Cardiac septum (tissue), 1 donor: ENCODE results near the gene ANK2. TPM values are rescaled to one million over a fixed set of nuclear protein-coding genes. Genes with fewer than 3 reads are reported as not detected.

ENCODE experiments used
- DNase-seq: peaks from one replicate; pipeline ENCODE4 v3.0.0-alpha.2; 2020; ENCODE audit warnings: low spot score
- intact Hi-C: fragments of 100-400 bp; cut with DNase I; formaldehyde crosslinking; loops from one replicate; pipeline ENCODE4 v1.14.0; 2022
- total RNA-seq: library from RNA; stranded (reverse); fragmentation: NEBNext Ultra II Directional; extraction: Animal tissue kit (Norgen Biotek cat#: 25700); gene quantifications from one replicate; pipeline ENCODE4 v1.2.1, GENCODE V29; 2021
- donor health status: DM: no; HTN: no; CAD: no.

ANK2 gene
- total RNA-seq, 1 donor from 2014 or later = 208 TPM

DNA sequence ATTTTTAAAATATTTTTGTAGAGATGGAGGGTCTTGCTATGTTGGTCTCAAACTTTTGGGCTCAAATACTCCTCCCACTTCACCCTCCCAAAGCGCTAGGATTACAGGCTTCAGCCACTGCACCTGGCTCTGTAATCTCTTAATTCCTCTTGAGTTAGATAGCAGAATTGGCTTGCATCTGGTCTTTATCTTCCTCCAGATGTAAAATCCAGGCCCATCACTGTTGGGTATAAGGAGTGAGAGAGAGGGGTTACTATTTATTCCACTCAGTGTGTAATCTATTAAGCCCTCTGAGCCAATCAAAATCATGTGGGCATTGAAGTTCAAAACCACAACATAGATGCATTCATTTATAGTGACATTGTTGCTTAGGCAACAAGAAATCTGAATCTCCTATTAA is 33.9 kb downstream of the ANK2 start:
- intact Hi-C loops = no loop called here
- DNase-seq = no peak

DNA sequence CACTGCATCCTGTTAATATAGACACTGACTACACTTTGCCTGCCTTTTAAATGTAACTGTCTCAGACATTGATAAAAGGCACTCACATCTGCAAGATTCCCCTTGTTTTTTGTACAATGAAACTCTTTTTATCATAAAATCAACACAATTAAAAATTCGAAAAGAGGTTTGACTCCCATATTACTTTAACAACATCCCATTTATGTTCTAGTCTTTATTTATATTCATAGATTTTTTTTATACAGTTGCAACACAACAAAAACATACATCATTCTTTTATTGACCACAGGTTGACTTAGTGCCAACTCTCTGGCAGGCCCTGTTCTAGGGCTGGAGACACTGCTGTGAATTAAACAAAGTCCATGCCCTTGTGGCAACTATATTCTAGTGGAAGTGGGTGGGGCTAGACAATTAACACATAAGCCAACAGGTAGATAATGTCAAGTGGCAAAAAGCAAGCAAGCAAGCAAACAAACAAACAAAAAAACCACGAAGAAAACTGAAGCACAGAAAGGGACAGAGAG is 36.8 kb downstream of the ANK2 start:
- DNase-seq = no peak
- intact Hi-C loops = no loop called here

DNA sequence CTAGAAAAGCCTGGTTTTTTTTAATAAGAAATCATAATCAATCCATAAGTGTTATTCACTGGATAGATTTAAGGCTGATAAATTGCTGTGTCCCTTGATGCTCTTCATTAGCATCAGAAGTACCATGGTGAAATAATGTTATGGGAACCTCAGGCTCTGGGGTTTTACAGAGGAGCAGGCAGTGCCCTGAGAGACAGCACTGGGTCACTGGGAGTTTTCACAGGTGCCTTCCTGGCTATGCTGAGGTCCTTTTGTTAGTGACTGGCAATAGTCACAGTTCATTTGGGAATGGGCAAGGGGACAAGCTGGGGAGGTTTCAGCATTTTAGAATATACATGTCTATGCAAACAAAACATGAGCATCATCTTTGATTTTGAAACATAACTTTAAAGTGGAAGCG is 38.6 kb downstream of the ANK2 start:
- no peak for DNase-seq

DNA sequence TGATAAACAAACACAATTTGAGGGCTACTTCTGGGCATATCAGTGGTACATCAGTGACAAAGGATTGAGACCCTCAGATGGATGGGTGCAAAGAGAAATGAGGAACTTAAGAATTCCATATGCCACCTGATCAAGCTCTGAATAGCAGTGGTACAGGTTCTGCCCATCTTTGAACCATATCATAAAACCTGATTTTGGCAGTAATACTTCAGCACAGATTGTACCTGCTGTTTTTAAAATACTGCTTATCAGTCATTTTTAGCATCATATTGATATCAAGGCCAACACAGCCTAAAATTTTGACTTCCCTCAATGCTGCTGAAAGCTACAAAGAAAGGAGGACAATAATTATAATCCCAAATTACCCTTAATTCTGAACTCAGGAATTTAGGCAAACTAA is 41.5 kb downstream of the ANK2 start:
- no peak for DNase-seq
- intact Hi-C loops = loop anchor here (10.0 kb wide), 2 partner anchors 126 to 456 kb away; partner anchors contain the start of genes LARP7 and ZGRF1

More for the DNA sequence above, 38.6 kb downstream of the ANK2 start:
- intact Hi-C loops = no loop called here

DNA sequence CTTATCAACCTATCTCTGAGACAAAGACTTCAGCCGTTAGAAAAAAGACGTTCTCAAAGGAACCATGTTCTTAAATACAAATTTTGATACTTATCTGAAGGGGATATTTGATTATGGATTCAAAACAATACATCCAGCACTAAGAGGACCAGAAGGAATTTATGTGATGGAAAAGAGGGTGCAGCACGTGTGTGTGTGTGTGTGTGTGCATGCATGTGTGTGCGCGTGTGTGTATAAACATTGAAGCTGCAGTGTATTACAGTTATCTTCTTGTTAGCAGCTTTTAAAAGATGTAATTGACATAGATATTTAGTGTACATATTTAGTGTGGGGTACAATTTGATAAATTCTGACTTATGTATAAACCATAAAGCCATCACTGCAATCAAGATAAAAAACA is 44.9 kb downstream of the ANK2 start:
- DNase-seq = no peak
- intact Hi-C loops = loop anchor here (10.0 kb wide), 2 partner anchors 130 to 460 kb away; partner anchors contain the start of genes LARP7 and ZGRF1

DNA sequence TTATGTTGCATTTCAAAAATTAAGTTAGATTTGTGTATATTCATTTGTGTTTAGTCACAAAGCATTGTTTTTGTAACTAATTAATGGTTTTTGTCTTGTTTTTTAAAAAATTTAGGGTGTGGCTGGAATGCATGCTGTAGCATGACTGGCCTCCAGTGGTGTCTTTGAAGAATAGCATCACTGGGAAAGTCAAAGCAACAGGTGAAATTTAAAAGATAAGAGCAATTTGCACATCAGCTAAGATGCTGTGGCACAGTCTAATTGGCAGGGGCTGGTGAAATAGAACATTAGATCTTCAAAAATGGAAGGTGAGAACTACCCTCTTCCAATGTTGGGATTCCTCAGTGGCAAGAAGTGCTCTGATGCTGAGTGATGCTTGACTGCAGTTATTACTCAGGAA is 45.3 kb downstream of the ANK2 start:
- intact Hi-C loops = loop anchor here (10.0 kb wide), 2 partner anchors 130 to 460 kb away; partner anchors contain the start of genes LARP7 and ZGRF1
- DNase-seq = no peak

DNA sequence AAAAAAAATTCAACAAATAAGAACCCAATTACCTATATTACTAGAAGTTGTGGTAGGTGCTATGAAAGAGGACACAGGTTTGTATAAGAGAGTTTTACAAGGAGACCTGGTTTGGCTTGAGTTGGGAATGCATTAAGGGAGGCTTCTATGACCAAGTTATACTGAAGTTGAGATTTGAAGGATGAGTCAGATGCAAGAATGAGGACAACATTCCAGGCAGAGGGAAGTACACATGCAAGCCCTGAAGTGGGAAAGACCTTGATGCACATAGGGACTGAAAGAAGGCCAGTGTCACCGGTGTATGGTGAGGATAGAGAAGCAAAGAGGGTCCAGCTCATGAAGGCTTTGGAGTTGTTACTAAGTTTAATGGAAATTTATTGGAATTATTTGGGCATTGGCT is 52.2 kb downstream of the ANK2 start:
- intact Hi-C loops = loop anchor here (10.0 kb wide), 1 partner anchor 143 kb away; no protein-coding TSS in a partner anchor
- no peak for DNase-seq

DNA sequence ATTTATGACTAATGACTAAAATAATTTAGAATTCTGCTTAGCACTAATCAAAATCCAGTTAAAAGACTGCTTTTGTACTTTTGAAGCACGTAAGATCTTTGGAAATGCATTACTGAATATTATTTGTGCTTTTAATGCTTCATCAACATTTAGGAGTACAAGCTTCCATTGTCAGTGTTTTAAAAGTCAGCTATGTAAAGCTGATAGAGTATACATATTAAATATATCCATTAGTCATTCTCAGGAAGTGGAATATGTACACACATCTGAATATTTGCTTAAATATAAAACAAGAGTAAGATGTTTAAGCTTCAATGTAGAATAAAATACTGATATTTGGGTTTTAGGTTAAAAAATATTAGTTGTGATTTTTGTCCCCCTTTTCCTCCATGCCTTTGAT is 54.1 kb downstream of the ANK2 start:
- intact Hi-C loops = loop anchor here (10.0 kb wide), 1 partner anchor 141 kb away; no protein-coding TSS in a partner anchor
- no peak for DNase-seq

DNA sequence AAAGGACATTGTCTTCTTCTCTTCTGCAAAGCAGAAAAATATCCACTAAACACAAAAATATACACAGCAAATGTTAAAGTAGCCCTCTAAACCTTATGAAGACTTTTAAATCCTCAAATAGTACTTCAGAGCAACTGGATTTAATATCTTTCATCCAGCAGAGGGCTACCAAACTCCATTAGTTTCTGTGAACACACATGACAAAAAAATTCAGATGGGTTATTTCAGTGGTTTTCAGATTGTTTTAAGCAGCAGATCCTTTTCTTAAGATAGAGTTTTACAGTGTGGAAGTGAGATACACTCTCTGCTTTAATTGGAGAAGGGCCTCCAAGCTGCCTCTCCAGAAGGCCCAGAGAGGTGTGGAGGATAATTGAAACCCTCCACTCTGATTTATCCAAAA is 56.7 kb downstream of the ANK2 start:
- DNase-seq = no peak
- intact Hi-C loops = loop anchor here (10.0 kb wide), 1 partner anchor 139 kb away; no protein-coding TSS in a partner anchor

DNA sequence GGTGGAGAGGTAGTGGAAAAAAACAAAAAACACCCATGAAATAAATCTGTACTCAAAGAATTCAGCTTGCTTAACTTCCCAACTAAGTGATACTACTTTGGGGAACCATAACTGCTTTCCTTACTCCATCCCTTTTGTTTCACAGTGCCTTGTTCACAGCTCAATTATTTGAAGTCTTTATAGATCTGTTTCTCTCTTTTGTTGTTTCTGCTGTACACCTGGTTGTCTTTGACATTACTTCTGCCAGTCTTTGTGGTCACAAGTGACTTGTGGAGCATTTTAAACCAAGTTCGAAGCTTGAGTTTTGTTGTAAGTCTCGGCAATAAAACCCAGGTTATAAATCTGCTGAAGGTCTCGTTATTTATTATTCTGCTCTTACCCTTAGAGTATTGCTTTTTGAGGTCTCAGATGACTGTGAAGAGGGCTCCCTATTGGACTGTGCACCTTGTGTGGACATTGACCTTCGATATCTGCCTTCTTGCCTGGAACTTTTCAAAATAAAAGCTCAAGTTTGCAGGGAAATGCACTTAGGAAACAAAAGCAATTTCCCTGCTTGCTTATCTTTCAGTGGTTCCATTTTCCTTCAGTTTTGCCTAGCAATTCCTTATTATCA is 59.8 kb downstream of the ANK2 start:
- no peak for DNase-seq
- intact Hi-C loops = loop anchor here (10.0 kb wide), 1 partner anchor 136 kb away; no protein-coding TSS in a partner anchor

DNA sequence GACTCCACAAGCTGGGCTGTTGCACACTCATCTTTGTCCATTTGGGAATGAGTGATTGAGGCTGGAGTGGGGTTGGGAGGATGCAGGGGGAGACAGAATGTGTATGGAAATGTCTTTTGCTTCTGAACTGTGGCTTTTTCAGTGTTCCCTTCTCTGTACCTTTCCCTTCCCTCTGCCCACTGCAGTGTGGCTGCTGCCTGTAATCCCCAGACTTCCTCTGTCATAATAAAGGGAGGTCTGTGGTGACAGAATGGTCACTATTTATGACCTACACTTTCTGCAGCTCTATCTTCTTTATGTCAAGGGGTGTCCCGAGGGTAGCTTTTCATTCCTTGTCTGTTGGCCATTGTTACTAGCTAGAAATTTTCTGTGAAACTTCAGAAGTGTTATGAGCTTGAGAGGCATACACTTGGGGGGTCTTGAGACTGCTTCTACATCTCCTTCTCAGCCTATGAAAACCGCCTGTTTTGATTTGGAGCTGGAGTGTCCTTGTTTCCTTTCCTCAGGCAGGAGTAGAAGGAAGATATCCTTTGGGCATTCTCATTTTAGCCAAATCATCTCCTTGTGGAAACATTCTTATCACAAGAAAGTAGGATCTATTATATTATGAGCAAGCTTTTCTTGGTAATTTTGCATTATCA is 63.0 kb downstream of the ANK2 start:
- intact Hi-C loops = loop anchor here (5.0 kb wide), 1 partner anchor 35 kb away; no protein-coding TSS in a partner anchor
- no peak for DNase-seq

DNA sequence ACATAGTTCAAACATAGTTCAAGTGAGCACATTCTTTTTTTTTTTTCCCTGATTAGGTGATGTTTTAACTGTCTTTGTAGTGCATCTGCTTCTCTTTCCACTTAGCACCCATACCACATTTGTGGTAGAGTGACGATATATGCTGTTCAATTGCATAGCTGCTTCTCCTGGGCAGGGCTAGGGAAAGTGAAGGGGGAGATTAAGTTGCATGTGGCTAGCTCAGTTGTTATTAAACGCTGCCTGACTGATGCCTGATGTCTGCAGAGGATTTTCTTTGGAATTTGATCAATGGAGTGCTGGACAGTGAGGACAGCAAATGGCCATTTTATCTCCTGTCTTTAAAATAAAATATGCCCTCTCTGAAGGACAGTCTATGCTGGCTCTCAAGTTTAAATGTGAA is 63.7 kb downstream of the ANK2 start:
- DNase-seq = no peak
- intact Hi-C loops = loop anchor here (5.0 kb wide), 1 partner anchor 34 kb away; no protein-coding TSS in a partner anchor

DNA sequence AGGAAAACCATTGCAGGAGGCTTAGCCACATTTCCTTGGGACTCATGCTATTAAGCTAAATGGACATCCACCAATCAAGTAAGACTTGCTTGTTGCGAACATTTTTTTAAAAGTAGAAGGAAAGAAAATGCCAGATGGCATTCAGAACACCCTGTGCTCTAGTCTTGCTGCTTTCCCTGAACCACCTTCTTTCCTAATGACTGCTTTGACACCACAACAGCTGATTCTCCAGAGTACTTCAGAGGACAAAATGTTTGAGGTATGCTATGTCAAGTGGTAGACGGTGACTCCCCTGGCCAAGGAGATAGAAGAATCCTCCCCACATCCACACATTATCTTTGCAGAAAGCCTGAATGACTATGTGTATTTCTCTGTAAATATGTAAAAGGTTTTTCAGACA is 65.4 kb downstream of the ANK2 start:
- intact Hi-C loops = loop anchor here (5.0 kb wide), 1 partner anchor 32 kb away; no protein-coding TSS in a partner anchor
- DNase-seq = no peak

DNA sequence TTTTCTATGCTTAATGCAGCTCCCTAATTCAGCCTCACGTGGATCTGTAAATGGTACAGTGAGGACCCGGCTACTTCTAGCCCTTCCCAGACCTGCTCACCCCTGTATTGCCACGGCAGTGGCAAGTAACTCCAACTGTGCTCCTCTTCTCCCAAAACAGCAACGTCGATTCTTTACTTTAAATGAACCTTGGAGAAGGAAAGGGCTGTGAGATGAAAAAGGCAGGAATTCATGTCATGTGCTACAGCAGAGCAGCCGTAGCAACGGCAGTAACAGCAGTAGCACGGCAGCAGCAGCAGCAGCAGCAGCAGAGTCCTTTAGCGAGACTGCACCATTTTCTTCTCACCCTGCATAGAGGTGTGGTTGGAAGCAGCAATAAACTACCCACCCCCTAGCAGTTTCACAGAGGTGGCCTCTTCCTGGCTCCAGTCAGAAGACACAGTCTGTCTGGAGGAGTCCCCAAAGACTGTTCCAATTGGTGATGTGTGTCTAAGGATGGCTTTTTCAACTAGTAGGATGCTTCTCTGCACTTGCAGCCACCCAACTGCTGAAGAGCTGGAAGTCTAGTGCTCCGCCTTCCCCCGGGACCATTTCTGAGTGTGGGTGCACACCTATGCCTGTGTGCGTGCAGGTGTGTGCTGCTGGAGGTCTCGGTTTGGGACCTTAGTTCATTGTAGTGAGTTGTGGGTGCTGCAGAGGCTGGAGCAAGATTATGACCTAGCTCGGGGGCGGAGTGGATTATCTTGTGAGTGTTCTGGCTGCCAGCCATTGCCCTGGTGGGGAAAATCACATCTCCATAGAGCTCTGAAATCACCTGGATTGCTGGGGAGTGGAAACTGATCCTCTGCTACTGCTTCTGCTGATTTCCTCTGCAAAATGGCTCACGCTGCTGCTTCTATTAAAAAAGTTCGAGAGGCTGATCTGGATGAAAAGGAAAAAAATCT is 67.2 kb downstream of the ANK2 start:
- intact Hi-C loops = no loop called here
- DNase-seq = no peak

DNA sequence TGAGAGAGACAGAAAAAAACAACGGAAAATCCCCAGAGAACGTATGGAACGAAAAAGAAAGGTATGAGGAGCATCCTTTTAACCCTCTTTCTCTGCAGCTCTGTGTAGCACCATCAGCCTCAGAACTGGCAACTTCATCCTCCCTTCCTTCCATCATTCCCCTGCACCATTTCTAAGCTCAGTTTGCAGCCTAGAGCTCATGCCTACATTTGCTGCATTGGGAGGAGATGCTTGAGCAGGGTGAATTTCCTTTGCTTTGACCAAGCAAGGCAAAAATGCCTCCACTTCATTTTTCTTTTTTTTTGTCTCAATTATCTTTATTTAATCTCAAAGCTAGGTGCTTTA is 67.9 kb downstream of the ANK2 start:
- intact Hi-C loops = no loop called here
- no peak for DNase-seq

DNA sequence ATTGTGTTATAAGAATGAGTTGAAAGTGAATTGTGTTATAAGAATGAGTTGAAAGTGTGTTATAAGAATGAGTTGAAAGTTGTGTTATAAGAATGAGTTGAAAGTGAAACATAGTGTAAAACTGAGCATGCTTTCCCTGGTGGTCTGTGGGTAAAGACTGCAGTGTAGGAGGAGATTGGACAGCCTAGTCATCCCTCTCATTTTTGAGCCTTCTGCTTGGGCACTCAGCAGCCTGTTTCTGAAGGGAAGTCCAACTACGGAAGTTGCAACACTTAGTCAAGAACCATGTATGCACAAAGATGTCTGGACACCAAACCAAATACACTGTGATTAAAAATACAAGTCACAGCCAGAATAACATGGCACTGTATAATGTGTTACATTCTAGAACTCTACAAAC is 72.6 kb downstream of the ANK2 start:
- DNase-seq = no peak
- intact Hi-C loops = no loop called here

DNA sequence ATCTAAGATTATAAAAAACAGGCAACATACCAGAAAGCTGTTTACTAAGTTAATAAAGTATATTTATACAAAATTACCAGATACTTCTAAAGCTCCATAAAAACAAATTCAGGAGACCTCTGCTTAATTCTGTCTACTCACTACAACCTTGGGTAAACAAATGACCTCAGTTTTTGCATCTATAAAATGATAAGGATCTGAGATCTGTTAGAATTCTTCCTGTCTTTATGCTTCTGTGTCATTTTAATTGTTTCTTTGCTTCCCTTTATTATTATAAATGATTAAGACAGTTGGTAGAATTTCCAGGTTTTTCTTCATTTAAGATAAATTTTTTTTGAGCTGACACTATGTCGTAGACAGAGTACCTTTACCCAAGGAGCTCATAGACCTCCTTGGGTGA is 76.0 kb downstream of the ANK2 start:
- intact Hi-C loops = no loop called here
- DNase-seq = no peak

DNA sequence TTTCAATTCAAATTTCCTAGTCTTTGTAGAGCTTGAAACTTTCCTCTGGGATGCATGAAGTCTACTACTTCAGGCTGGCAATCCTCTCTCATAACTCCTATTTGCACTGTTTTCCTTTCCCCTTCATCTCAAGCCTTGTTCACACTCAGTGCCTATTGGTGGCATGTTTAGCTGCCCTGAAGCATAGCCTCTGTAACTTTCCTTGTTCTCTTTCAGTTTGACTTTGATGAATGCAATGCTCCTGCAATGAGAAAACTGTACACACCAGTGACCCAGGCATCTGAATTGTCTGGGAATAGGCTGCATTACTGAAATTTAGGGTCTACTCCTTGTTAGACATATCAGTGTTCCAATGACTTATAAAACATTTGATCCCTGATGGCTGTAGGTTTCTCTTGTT is 81.7 kb downstream of the ANK2 start:
- intact Hi-C loops = no loop called here
- DNase-seq = no peak

DNA sequence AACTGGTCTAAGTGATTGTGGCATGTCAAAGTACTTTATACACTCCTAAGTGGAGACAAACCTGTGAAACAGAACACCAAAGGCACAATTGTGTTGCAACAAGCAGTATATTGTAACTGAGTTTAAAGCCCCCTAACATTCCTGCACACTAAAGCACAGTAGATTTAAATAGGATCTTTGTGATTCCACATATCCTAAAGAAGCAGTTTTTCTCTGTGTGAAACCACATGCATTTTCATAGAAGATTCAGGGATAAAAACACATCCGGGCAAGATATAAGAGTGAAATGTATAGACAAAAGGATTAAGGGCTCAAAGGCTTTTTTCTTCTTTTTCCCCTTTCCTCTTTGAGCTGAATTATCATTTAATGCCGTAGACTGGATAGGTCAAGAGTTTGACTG is 82.2 kb downstream of the ANK2 start:
- intact Hi-C loops = no loop called here
- no peak for DNase-seq

DNA sequence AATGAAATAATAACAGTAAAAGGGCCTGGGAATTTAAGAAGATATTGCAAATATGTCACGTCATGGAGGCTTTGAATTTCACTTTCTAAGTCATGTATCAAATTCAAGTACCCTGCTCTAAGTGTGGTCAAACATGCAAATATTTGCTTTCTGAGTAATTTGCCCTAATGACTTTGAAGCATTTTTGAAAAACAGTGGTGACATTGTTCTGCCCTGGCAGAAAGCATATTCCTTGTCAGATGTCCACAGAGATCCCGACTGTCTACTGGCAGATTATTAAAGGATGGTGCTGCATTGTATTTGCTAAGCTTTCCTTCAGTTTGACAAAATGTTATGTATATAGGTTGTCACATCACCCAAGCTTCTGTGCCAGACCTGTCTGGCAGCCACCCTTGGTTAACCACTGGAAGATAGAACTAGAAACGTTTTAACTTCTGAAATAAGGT is 92.5 kb downstream of the ANK2 start:
- no peak for DNase-seq
- intact Hi-C loops = no loop called here
